Liver (tissue), 9 donors: ENCODE data around the gene KCNT1. TPM values are rescaled to one million over a fixed set of nuclear protein-coding genes. Genes with fewer than 3 reads are reported as not detected.

Experiments
- DNase-seq: peaks from one replicate; pipeline ENCODE4 v3.0.0-alpha.2; 2017; ENCODE audit warnings: low spot score
- H3K27ac ChIP-seq, 2 donors: one replicate each; pipeline ENCODE4 v1.7.0; 2013; ENCODE audit warnings: inconsistent platforms in 2 of 2, low read length in 2 of 2, control low read depth in 1 of 2, low read depth in 1 of 2, mild to moderate bottlenecking in 1 of 2
- H3K27me3 ChIP-seq, 4 donors: one replicate each; pipeline versions ENCODE4 v1.6.1 to v1.7.0; 2013; ENCODE audit warnings: low read length in 3 of 4, inconsistent platforms in 1 of 4, mild to moderate bottlenecking in 1 of 4, moderate library complexity in 1 of 4; ENCODE audit not compliant: control insufficient read depth in 4 of 4, insufficient read depth in 4 of 4
- H3K36me3 ChIP-seq, 4 donors: one replicate each; pipeline versions ENCODE4 v1.6.1 to v1.7.0; 2013; ENCODE audit warnings: low read length in 3 of 4, mild to moderate bottlenecking in 3 of 4, low read depth in 1 of 4, moderate library complexity in 1 of 4; ENCODE audit not compliant: control insufficient read depth in 4 of 4, insufficient read depth in 3 of 4
- H3K4me1 ChIP-seq, 4 donors: one replicate each; pipeline versions ENCODE4 v1.6.1 to v1.7.0; 2013; ENCODE audit warnings: low read length in 3 of 4, mild to moderate bottlenecking in 3 of 4, moderate library complexity in 1 of 4; ENCODE audit not compliant: control insufficient read depth in 4 of 4, insufficient read depth in 4 of 4
- H3K4me3 ChIP-seq, 3 donors: one replicate each; pipeline versions ENCODE4 v1.6.1 to v1.7.0; 2013; ENCODE audit warnings: low read length in 3 of 3, control low read depth in 1 of 3, low read depth in 1 of 3, mild to moderate bottlenecking in 1 of 3
- H3K9ac ChIP-seq, 2 donors: one replicate each; pipeline ENCODE4 v1.7.0; 2013; ENCODE audit warnings: low read length in 2 of 2, mild to moderate bottlenecking in 2 of 2, moderate library complexity in 2 of 2, control low read depth in 1 of 2, low read depth in 1 of 2
- H3K9me3 ChIP-seq, 4 donors: one replicate each; pipeline versions ENCODE4 v1.6.1 to v1.7.0; 2013; ENCODE audit warnings: low read length in 3 of 4; ENCODE audit not compliant: control insufficient read depth in 4 of 4
- ATF3 ChIP-seq: IDR thresholded peaks from 2 replicates; pipeline ENCODE4 v1.6.1; 2016; ENCODE audit warnings: antibody characterized with exemption
- CTCF ChIP-seq: fragments of 150-350 bp; IDR thresholded peaks from 2 replicates; pipeline ENCODE4 v1.5.1; 2017; ENCODE audit warnings: improper control_type of control experiment, low read depth, low read length; ENCODE audit not compliant: missing input control
- EGR1 ChIP-seq, 2 donors: IDR thresholded peaks; 2 replicates each; pipeline ENCODE4 v1.6.1; 2016 to 2018; ENCODE audit warnings: antibody characterized with exemption in 2 of 2, low read depth in 2 of 2
- GABPA ChIP-seq, 2 donors: IDR thresholded peaks in 1 of 2; conservative IDR thresholded peaks in 1 of 2; 2 replicates each; pipeline ENCODE4 v1.6.1; 2016; ENCODE audit warnings: antibody characterized with exemption in 2 of 2, mild to moderate bottlenecking in 1 of 2, moderate library complexity in 1 of 2
- HNF4A ChIP-seq, 2 donors: conservative IDR thresholded peaks; 2 replicates each; pipeline ENCODE4 v1.6.1; 2016; ENCODE audit warnings: antibody characterized with exemption in 2 of 2, mild to moderate bottlenecking in 2 of 2
- HNF4G ChIP-seq: IDR thresholded peaks from 2 replicates; pipeline ENCODE4 v1.6.1; 2016; ENCODE audit warnings: antibody characterized with exemption
- JUND ChIP-seq, 2 donors: IDR thresholded peaks; 2 replicates each; pipeline ENCODE4 v1.6.1; 2016; ENCODE audit warnings: antibody characterized with exemption in 2 of 2
- MAX ChIP-seq: IDR thresholded peaks from 2 replicates; pipeline ENCODE4 v1.6.1; 2016; ENCODE audit warnings: antibody characterized with exemption
- NR2F2 ChIP-seq: IDR thresholded peaks from 2 replicates; pipeline ENCODE4 v1.6.1; 2016; ENCODE audit warnings: antibody characterized with exemption
- RAD21 ChIP-seq, 2 donors: IDR thresholded peaks; 2 replicates each; pipeline ENCODE4 v1.6.1; 2016; ENCODE audit warnings: antibody characterized with exemption in 2 of 2, mild to moderate bottlenecking in 2 of 2
- REST ChIP-seq: IDR thresholded peaks from 2 replicates; pipeline ENCODE4 v1.6.1; 2016; ENCODE audit warnings: antibody characterized with exemption, mild to moderate bottlenecking
- RXRA ChIP-seq, 2 donors: IDR thresholded peaks; 2 replicates each; pipeline ENCODE4 v1.6.1; 2017 to 2018; ENCODE audit warnings: antibody characterized with exemption in 2 of 2, mild to moderate bottlenecking in 1 of 2
- SP1 ChIP-seq: IDR thresholded peaks from 2 replicates; pipeline ENCODE4 v1.6.1; 2018; ENCODE audit warnings: antibody characterized with exemption, mild to moderate bottlenecking
- TAF1 ChIP-seq: conservative IDR thresholded peaks from 2 replicates; pipeline ENCODE4 v1.6.1; 2016; ENCODE audit warnings: antibody characterized with exemption, mild to moderate bottlenecking
- YY1 ChIP-seq: IDR thresholded peaks from 2 replicates; pipeline ENCODE4 v1.6.1; 2016; ENCODE audit warnings: antibody characterized with exemption, mild to moderate bottlenecking
- ZBTB33 ChIP-seq: IDR thresholded peaks from 2 replicates; pipeline ENCODE4 v1.6.1; 2016; ENCODE audit warnings: antibody characterized with exemption
- WGBS: extraction: QIAGEN DNeasy Blood & Tissue Kit; methylation state at CpG from one replicate; pipeline ENCODE4 v1.1.7; 2013; 5-methylcytosine and 5-hydroxymethylcytosine counted together
- polyA plus RNA-seq, 2 donors: library from polyadenylated mRNA; stranded (reverse) in 1 of 2; unstranded in 1 of 2; fragments of 200-250 nt in 1 of 2; fragments of >200 nt in 1 of 2; fragmentation: Nextera tagmentation in 1 of 2; extraction: Ambion mirVana in 1 of 2; gene quantifications; one replicate each; pipeline versions ENCODE4 v1.2.1 to v1.2.3, GENCODE V29; 2013 to 2015
- total RNA-seq, 2 donors: library from RNA; depleted of rRNA; stranded (reverse); fragments of >200 nt; gene quantifications; one replicate each; pipeline ENCODE4 v1.2.3, GENCODE V29; 2014
- donor health status: healthy.
- donor health status: healthy.
- donor health status: healthy.
- donor health status: healthy.
- donor health status: healthy.

Gene KCNT1
- total and polyA plus RNA-seq, 4 donors: 0.08 TPM; not detected in 2

GRCh38 chr9:135677641-135678168 lies 24.3 kb upstream of the KCNT1 start:
- H3K4me1 ChIP-seq: no peaks in the 10 kb centered on the region
- H3K9me3 ChIP-seq: no peaks in the 10 kb centered on the region
- no peak for DNase-seq
- no peak overlapping the region for H3K4me3 ChIP-seq
- 81% methylated on average over 22 of the region's 22 CpGs for WGBS
- no peaks in the 10 kb centered on the region for H3K27me3 ChIP-seq
- no peaks in the 10 kb centered on the region for H3K36me3 ChIP-seq
- TF ChIP-seq SP1 (no peak), GABPA (IDR thresholded peaks at IDR 0.05 in 1 of 2, conservative IDR thresholded peaks at IDR 0.05 in 1 of 2) (no peak), REST (no peak), MAX (no peak), RAD21 (IDR thresholded peaks at IDR 0.05) (no peak)
- no peak overlapping the region for H3K27ac ChIP-seq
- H3K9ac ChIP-seq: no peak overlapping the region

GRCh38 chr9:135678236-135679017 lies 23.6 kb upstream of the KCNT1 start:
- Histone ChIP-seq H3K36me3 (no peaks in the 10 kb centered on the region), H3K27ac (no peak overlapping the region), H3K4me3 (no peak overlapping the region), H3K9ac (no peak overlapping the region), H3K27me3 (no peaks in the 10 kb centered on the region), H3K4me1 (no peaks in the 10 kb centered on the region), H3K9me3 (no peaks in the 10 kb centered on the region)
- 89% methylated on average over 20 of the region's 20 CpGs for WGBS
- DNase-seq: no peak
- TF ChIP-seq RXRA (IDR thresholded peaks at IDR 0.05) (no peak), EGR1 (IDR thresholded peaks at IDR 0.05; ENCODE audit: low read depth in 2 of 2) (no peak), JUND (IDR thresholded peaks at IDR 0.05) (no peak), YY1 (no peak), TAF1 (no peak), ZBTB33 (no peak), HNF4G (no peak), RAD21 (IDR thresholded peaks at IDR 0.05) (no peak), CTCF (no peak), NR2F2 (no peak), HNF4A (conservative IDR thresholded peaks at IDR 0.05) (no peak), REST (no peak), SP1 (no peak), ATF3 (no peak), GABPA (IDR thresholded peaks at IDR 0.05 in 1 of 2, conservative IDR thresholded peaks at IDR 0.05 in 1 of 2) (no peak), MAX (no peak)
